HUES64 (cell line): ENCODE data around the gene PIK3CG.

Experiments
- H3K27ac ChIP-seq: 2 replicates; pipeline ENCODE4 v1.7.0; 2013; ENCODE audit warnings: low read depth, low read length, inconsistent platforms
- H3K27me3 ChIP-seq: 2 replicates; pipeline ENCODE4 v1.6.1; 2013; ENCODE audit warnings: mild to moderate bottlenecking, low read length; ENCODE audit not compliant: insufficient read depth
- H3K36me3 ChIP-seq: 2 replicates; pipeline ENCODE4 v1.6.1; 2013; ENCODE audit warnings: mild to moderate bottlenecking, low read length; ENCODE audit not compliant: insufficient read depth
- H3K4me1 ChIP-seq: 2 replicates; pipeline ENCODE4 v1.6.1; 2013; ENCODE audit warnings: mild to moderate bottlenecking, low read length, moderate library complexity; ENCODE audit not compliant: insufficient read depth
- H3K4me3 ChIP-seq: 2 replicates; pipeline ENCODE4 v1.5.1; 2013; ENCODE audit warnings: mild to moderate bottlenecking, low read length, moderate library complexity
- H3K9ac ChIP-seq: 2 replicates; pipeline ENCODE4 v1.6.1; 2013; ENCODE audit warnings: mild to moderate bottlenecking, low read depth, low read length
- H3K9me3 ChIP-seq: 2 replicates; pipeline ENCODE4 v1.6.1; 2013; ENCODE audit warnings: low read depth, low read length; ENCODE audit not compliant: insufficient read depth
- WGBS: fragments of 150-250, 120-280 bp; methylation state at CpG from one replicate; pipeline ENCODE4 v1.1.7; 2013; ENCODE audit warnings: missing lambda C conversion rate; 5-methylcytosine and 5-hydroxymethylcytosine counted together

Gene PIK3CG

GRCh38 chr7:106871793-106872571, 6.9 kb downstream of the PIK3CG start:
- Histone ChIP-seq H3K9ac (no peak overlapping the region), H3K4me1 (no peaks in the 10 kb centered on the region), H3K27me3 (no peaks in the 10 kb centered on the region), H3K27ac (no peak overlapping the region), H3K36me3 (no peaks in the 10 kb centered on the region), H3K9me3 (peaks cover 6% of the 10 kb centered on the region; the same call in 1 of the 2 replicates), H3K4me3 (no peak overlapping the region)
- WGBS = 94% methylated on average over 6 of the region's 6 CpGs

GRCh38 chr7:106872763-106873162, 7.7 kb downstream of the PIK3CG start:
- Histone ChIP-seq H3K27me3 (no peaks in the 10 kb centered on the region), H3K27ac (no peak overlapping the region), H3K4me1 (no peaks in the 10 kb centered on the region), H3K9ac (no peak overlapping the region), H3K36me3 (no peaks in the 10 kb centered on the region), H3K9me3 (peaks cover 6% of the 10 kb centered on the region; the same call in 1 of the 2 replicates), H3K4me3 (no peak overlapping the region)
- 95% methylated on average over 6 of the region's 6 CpGs for WGBS

GRCh38 chr7:106874076-106874475, 9.0 kb downstream of the PIK3CG start:
- Histone ChIP-seq H3K4me1 (no peaks in the 10 kb centered on the region), H3K27me3 (no peaks in the 10 kb centered on the region), H3K4me3 (no peak overlapping the region), H3K9me3 (peaks cover 6% of the 10 kb centered on the region; the same call in 1 of the 2 replicates), H3K9ac (no peak overlapping the region), H3K36me3 (no peaks in the 10 kb centered on the region), H3K27ac (no peak overlapping the region)

- no peak overlapping the region for H3K9ac ChIP-seq
- H3K27ac ChIP-seq = no peak overlapping the region
- 86% methylated on average over 1 of the region's 1 CpG for WGBS
- no peak overlapping the region for H3K4me3 ChIP-seq
- no peaks in the 10 kb centered on the region for H3K36me3 ChIP-seq
- peaks cover 6% of the 10 kb centered on the region; the same call in 1 of the 2 replicates for H3K9me3 ChIP-seq
- no peaks in the 10 kb centered on the region for H3K27me3 ChIP-seq
- H3K4me1 ChIP-seq = no peaks in the 10 kb centered on the region
Measured at GRCh38 chr7:106875508-106875907, 10.4 kb downstream of the PIK3CG start.

DNA sequence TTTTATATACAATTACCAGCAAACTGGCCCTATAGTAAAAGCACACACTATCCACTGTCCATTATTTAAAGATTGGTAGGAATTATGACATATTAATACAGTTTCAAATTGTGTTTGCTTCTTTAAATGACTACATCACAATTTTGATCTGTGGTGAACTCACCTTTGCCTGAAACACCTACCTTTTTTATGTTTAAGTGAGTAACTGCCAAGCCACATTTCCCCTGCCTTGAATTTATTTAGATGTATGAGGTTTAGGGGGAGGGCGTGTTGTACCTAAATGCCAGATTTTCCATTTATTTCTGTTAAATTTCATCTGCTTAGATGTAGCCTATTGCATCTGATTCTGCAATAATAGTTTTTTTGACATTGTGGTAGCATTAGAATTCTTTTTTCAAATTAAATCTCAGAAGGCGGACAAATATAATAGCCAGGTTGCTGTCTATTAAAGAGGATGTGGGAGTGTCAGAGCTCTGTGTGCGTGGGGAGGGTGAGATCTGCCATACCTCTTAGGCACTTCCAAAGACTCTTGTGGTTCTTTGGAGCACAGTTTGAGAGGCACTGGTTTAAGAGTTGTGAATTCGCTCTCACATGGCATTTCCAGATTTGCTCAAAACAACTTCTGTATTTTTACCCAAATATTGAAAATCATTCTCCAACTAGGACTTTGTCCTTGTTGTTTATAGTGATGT, 13.8 kb downstream of the PIK3CG start:
- no peaks in the 10 kb centered on the region for H3K4me1 ChIP-seq
- H3K27me3 ChIP-seq = no peaks in the 10 kb centered on the region
- H3K9me3 ChIP-seq = peaks cover 6% of the 10 kb centered on the region; the same call in 1 of the 2 replicates
- H3K36me3 ChIP-seq = no peaks in the 10 kb centered on the region
- H3K9ac ChIP-seq = no peak overlapping the region
- H3K4me3 ChIP-seq = no peak overlapping the region
- 91% methylated on average over 4 of the region's 4 CpGs for WGBS
- H3K27ac ChIP-seq = no peak overlapping the region

DNA sequence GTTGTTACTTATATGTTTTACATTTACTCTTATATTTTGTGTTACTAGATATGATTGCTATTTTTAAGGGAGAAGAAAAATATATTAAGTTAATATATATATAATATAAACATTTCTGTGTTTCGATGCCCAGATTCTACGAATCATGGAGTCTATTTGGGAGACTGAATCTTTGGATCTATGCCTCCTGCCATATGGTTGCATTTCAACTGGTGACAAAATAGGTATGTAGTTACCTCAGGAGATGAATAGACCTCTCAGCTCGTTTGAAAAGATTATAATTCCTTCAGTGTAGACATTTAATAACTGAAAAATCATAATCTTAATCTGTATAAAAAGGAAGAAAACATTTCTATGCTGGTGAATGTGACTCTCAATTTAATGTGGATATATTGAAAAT, 16.9 kb downstream of the PIK3CG start:
- H3K27me3 ChIP-seq = no peaks in the 10 kb centered on the region

DNA sequence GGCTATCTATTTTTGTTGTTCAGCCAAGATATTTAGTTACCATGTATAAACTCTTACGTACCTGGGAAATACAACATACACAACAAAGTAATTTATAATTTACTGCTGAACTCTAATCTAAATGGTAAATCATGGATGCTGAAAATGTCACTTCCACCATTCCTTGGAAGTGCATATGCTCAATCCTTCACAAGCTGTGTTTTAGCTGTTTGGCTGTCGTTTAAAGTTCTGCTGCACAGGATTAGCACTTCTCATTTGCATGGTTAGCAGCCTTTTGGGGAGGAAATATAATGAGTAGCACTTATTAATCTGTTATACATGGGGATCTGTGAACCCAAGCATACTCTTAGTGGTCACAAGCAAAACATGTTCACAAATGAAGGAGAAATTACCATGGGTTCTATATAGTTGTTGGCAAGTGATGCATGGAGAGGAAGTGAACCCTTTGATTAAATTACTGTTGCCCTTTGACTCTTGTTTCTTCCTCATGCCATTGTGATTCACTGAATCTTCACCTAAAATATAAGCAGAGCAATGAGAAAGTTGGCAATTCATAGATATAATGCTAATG, 18.5 kb downstream of the PIK3CG start:
- H3K4me3 ChIP-seq = no peak overlapping the region
- no peaks in the 10 kb centered on the region for H3K27me3 ChIP-seq
- H3K4me1 ChIP-seq = no peaks in the 10 kb centered on the region
- no peaks in the 10 kb centered on the region for H3K36me3 ChIP-seq
- H3K27ac ChIP-seq = no peak overlapping the region
- 82% methylated on average over 1 of the region's 2 CpGs for WGBS
- no peaks in the 10 kb centered on the region for H3K9me3 ChIP-seq
- no peak overlapping the region for H3K9ac ChIP-seq

More for the DNA sequence above, 16.9 kb downstream of the PIK3CG start:
- Histone ChIP-seq H3K4me3 (no peak overlapping the region), H3K4me1 (no peaks in the 10 kb centered on the region), H3K9ac (no peak overlapping the region), H3K9me3 (no peaks in the 10 kb centered on the region), H3K36me3 (no peaks in the 10 kb centered on the region), H3K27ac (no peak overlapping the region)
- WGBS = 97% methylated on average over 2 of the region's 3 CpGs

- H3K9me3 ChIP-seq = no peaks in the 10 kb centered on the region
- no peak overlapping the region for H3K9ac ChIP-seq
- H3K27ac ChIP-seq = no peak overlapping the region
- H3K27me3 ChIP-seq = no peaks in the 10 kb centered on the region
- WGBS = 95% methylated on average over 4 of the region's 4 CpGs
- no peaks in the 10 kb centered on the region for H3K36me3 ChIP-seq
- H3K4me3 ChIP-seq = no peak overlapping the region
- no peaks in the 10 kb centered on the region for H3K4me1 ChIP-seq
Measured at GRCh38 chr7:106885652-106886051, 20.6 kb downstream of the PIK3CG start.

DNA sequence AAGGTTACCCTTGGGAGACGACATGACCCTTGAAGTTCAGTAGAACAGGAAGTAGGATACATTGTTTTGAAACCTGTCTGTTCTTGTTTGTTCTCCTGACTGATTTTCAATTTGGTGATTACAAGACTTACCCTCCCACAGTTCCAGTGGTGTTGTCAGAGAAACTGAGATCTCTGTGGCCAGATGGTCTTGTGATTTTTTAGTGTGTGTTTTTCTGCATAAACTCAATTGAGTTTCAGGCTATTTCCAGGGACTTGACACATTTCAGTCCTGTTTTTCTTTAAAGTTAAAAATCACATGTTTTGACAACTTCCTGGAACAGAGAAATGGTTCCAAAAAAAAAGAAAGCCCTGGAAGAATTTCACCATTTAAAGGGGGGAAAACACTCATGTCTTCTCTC, 22.3 kb downstream of the PIK3CG start:
- 67% methylated on average over 1 of the region's 1 CpG for WGBS
- no peaks in the 10 kb centered on the region for H3K27me3 ChIP-seq
- H3K9ac ChIP-seq = no peak overlapping the region
- no peaks in the 10 kb centered on the region for H3K4me1 ChIP-seq
- no peak overlapping the region for H3K4me3 ChIP-seq
- H3K27ac ChIP-seq = no peak overlapping the region
- no peaks in the 10 kb centered on the region for H3K36me3 ChIP-seq
- H3K9me3 ChIP-seq = no peaks in the 10 kb centered on the region

GRCh38 chr7:106888204-106888603, 23.1 kb downstream of the PIK3CG start:
- Histone ChIP-seq H3K27ac (no peak overlapping the region), H3K4me1 (no peaks in the 10 kb centered on the region), H3K4me3 (no peak overlapping the region), H3K9ac (no peak overlapping the region), H3K9me3 (no peaks in the 10 kb centered on the region), H3K36me3 (no peaks in the 10 kb centered on the region), H3K27me3 (no peaks in the 10 kb centered on the region)
- over 99% methylated on average over 5 of the region's 5 CpGs for WGBS

- H3K4me1 ChIP-seq = no peaks in the 10 kb centered on the region
- H3K9ac ChIP-seq = no peak overlapping the region
- 100% methylated on average over 1 of the region's 2 CpGs for WGBS
- H3K9me3 ChIP-seq = no peaks in the 10 kb centered on the region
- H3K36me3 ChIP-seq = no peaks in the 10 kb centered on the region
- H3K4me3 ChIP-seq = no peak overlapping the region
- H3K27ac ChIP-seq = no peak overlapping the region
- H3K27me3 ChIP-seq = no peaks in the 10 kb centered on the region
Measured at GRCh38 chr7:106890952-106891351, 25.9 kb downstream of the PIK3CG start.
